NCI-H1417 (cell line): Measurements from ENCODE around the gene CATSPERD.

Experiments
- DNase-seq, 3 experiments: peaks; one replicate each; lab custom pipeline; 2025; lab: John Stamatoyannopoulos, UW

CATSPERD gene

GRCh38 chr19:5719961-5720790 lies at the start of gene CATSPERD, which contains the start of gene LONP1:
Gene CATSPERD (plus strand): TSS chr19:5720637. CDS start chr19:5720738, 101 bp downstream.
Gene LONP1 (minus strand): TSS chr19:5720146. CDS start chr19:5720132, 14 bp downstream.
- peak; percentile 96 to 100 (median 100) for DNase-seq

- DNase-seq, result no peak
Observed at GRCh38 chr19:5671600-5671999, 48.8 kb upstream of the CATSPERD start.

GRCh38 chr19:5672708-5673459 lies 47.6 kb upstream of the CATSPERD start:
- DNase-seq, result no peak

- no peak for DNase-seq
Observed at GRCh38 chr19:5673752-5674151, 46.7 kb upstream of the CATSPERD start.

DNA sequence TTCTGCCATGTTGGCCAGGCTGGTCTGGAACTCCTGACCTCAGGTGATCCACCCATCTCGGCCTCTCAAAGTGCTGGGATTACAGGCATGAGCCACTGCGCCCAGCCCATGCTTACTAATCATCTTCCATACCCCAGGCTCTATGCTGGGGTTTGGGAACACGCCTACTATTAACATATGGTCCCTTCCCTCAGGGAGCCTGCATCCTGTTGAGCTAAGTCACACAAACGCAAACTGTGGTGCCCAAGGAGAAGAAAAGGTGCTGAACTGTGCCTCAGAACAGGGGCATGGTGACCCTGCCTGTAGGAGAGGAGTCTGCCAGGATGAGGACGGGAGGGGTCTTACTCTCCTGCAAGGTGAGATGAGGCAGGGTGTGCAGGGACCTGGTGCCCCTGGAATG lies 45.7 kb upstream of the CATSPERD start:
- no peak for DNase-seq

DNA sequence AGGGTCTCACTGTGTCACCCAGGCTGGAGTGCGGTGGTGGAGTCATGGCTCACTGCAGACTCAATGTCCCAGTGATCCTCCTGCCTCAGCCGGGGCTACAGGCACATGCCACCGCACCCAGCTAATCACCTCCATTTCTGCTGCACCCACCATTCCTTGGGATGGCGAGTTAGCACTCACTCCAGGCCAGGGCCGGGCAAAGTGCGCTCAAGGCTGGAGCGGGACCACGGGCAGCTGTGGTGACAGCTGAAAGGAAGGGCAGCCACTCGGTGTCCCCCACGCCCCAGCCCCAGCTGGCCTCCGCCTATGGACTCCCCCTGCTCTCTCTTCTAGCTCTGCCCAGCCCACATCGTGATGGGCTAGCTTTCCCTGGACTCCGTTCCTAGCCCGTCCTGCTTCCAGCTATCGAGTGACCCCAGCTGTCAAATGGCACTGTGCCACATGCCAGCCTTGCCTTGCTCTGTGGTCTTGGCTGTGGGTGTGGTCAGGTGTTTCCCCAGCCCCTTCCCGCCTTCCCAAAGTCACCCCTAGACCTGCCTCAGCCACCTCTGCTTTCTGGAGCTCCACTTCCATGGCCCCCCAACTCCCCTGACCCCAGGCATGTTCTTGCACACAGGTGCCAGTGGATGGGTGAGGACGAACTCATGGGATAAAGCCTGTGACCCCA lies 44.2 kb upstream of the CATSPERD start:
- no peak for DNase-seq

- DNase-seq, result no peak
Observed at GRCh38 chr19:5676772-5677105, 43.7 kb upstream of the CATSPERD start.

DNA sequence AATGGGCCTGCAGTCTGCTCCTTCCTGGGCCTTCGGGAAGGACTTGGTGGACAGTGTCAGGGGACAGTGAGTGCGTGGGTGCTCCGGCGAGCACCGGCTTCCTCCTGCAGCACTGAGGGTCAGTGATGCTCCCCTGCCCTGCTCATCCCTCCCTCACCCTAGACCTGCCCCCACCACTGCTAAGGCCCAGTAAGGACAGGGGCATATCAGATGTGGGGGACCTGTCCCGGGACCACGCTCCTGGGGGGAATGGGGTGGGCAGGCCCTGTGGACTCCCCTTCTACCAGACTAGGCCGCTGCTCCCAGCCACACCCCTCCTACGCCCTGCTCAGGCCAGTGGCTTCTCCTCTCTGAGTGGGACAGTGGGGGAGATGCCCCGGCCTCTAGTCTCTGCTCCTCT lies 43.3 kb upstream of the CATSPERD start:
- no peak for DNase-seq

DNA sequence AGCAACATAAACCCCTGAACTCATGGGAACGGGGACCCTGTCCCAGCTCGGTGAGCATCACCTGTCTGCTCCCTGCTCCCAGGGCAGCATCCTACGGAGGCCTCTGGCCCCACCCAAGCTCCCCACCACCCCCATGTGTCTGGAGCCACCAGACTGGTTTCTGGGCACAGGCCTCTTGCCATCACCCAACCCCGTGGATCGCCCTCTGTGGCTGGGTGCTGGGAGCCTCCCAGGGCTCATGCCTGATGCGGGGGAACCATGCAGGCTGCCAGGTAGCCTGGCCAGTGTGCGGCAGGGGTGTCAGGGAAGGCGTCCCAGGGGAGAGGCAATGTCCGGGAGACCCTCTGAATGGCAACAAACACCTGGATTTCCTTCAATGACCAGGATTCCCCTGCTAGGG lies 42.9 kb upstream of the CATSPERD start:
- no peak for DNase-seq

DNA sequence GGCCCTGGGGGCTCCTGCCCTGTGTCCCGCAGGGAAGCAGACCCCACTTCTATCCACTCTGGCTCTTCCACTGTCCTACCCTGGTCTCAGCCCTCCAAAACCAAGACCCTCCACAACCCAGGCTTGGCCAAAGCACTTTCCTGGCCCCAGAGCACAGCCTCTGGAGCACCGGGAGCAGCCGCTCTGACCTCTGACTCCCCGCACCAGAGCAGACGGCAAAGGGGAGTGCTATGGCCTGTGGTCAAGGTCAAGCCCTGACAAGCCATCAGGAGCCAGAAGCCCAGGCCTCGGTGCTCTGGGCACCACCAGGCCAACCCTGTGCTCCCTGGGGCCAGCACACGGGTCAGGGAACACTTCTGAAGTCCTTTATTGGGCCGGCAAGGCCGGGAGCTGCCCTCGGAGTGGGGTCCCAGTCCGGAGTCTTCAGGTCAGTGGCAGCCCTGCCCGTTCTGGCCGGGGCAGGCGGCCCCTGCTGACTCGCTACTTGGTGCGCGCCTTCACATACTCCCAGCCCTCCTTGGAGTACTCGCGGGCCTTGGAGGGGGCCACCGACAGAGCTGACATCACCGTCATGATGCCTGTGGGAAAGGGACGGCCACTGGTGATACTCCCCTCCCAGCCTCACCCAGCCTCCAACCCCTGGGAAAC lies 42.2 kb upstream of the CATSPERD start:
- DNase-seq, result no peak

GRCh38 chr19:5679289-5680083 lies 41.0 kb upstream of the CATSPERD start:
- no peak for DNase-seq

- no peak for DNase-seq
Observed at GRCh38 chr19:5680084-5680436, 40.4 kb upstream of the CATSPERD start.

DNA sequence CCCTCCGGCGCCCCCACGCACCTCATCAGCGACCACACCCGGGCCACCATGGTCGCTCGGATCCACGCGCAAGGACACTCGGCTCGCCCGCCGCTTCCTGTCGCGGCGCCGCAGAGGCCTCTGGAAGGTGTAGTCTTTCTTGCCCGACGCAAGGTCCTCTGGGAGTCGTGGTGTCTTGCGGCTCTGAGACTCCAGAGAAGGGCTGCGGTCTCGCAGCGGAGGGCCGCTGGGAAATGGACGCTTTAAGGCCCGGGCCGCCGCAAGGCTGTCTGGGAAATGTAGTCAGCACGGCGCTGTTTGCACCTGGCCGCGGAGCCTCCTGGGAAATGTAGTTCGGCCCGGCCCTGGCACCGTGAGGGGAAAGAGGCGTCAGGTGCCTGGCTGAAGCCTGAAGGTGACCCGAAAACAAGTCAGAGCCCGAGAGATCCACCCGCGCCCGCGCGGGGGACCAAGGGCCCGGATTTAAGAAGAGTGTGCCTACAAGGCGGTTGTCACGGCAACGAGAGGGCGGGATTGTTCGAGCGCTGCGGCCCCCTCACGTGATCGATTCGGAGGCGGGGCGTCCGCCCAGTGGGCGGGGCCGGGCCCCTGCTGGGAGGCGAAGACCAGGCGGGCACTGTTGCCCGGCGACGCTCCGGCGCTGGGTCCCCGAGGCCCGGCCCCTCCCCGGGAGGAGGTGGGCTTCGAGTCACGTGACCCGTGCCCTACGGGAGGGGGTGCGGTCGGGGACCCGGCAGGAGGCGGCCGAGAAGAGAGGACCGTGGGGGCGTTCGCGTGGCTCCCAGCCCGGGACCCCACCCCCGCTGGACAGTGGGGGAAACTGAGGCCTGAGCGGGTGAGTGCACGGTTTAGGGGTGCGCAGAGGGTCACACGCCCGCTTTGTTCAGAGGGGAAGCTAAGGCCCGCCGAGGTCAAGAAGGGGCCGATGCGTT lies 39.7 kb upstream of the CATSPERD start, which contains the start of the genes HSD11B1L and MICOS13:
Gene HSD11B1L (plus strand): TSS at position 591 of the 932 bp plus-strand sequence. CDS start 3,806 bp downstream, outside the sequence.
Gene MICOS13 (minus strand): TSS at position 80 of the 932 bp plus-strand sequence. CDS start 30 bp downstream, at position 50.
- peak; percentile 94 to 100 (median 100) for DNase-seq

DNA sequence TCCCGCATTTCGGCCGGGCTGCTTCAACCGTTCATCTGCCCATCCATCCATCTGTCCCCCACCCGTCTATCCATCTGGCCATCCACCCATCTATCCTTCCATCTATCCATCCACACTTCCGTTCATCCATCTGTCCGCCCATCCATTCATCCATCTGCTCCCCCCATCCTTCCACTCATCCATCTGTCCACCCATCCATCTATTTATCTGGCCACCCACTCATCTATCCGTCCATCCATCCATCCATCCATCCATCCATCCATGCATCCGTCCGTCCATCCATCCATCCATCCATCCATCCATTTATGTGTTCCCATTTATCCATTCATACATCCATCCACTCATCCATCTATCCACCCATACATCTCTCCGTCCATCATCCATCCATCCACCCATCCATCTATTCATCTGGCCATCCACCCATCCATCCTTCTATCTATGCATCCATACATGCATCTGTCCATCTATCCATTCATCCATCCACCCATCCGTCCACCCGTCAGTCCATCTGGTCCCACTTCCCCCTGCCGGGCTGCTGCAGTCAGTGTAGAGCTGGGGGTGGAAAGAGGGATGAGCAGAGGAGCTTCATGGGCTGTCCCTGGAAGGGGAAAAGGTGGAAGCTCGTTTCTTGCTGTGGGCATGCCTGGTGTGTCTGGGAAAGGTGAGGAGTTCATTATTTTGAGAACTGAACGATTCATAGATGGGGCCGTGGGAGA lies 38.9 kb upstream of the CATSPERD start:
- DNase-seq, result no peak

DNA sequence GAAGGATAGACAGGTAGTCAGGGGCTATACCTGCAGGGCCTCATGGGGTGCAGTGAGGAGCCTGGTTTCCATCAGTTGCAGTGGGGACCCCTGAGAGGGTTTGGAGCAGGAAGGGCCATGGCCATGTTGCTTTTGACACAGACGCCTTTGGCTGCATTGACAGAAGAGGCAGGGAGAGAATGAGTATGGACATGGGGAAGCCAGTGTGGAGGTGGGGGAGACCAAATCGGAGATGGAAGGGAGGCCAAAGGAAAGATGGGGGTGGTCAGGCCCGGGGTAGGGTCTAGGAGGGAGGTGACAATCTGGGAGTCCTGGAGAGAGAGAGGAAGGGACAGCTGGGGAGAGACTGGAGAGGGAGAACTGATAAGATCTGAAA lies 38.3 kb upstream of the CATSPERD start:
- no peak for DNase-seq

GRCh38 chr19:5683177-5683886 lies 37.1 kb upstream of the CATSPERD start:
- no peak for DNase-seq

DNA sequence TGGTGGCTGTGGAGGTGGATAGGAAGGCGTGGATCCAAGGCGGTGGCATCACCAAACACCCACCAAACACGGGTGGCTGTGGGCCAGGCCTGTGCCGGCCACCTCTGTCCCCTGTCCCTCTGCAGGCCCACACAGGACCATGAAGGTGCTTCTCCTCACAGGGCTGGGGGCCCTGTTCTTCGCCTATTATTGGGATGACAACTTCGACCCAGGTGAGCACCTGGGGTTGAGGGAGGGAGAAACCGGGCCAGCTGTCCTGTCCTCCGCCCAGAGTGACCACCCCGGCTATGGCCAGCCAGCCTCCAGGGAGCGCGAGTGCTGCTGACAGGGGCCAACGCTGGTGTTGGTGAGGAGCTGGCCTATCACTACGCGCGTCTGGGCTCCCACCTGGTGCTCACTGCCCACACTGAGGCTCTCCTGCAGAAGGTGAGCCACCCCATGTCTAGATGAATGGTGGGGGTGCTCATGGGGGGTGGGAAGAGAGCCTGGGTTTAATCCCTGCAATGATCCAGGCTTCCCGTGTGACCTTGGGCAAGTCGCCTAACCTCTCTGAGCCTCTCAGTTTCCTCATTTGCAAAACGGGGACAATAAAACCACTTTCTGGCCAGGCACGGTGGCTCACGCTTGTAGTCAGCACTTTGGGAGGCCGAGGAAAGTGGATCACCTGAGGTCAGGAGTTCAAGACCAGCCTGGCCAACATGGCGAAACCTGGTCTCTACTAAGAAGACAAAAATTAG lies 35.6 kb upstream of the CATSPERD start:
- DNase-seq, result no peak

DNA sequence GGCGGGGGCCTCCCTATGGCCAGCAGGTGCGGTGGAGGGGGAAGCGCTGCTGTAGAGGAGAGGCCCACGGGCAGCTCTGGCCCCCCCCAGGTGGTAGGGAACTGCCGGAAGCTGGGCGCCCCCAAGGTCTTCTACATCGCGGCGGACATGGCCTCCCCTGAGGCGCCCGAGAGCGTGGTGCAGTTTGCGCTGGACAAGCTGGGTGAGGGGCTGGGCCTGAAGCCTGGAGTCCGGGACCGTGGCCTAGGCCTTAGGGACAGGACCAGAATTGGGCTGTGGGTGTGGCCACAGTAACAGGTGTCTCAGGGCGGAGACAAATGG lies 34.2 kb upstream of the CATSPERD start:
- no peak for DNase-seq
